Neural cell (in vitro differentiated cells): ENCODE results near the gene EXD3. TPM values are rescaled to one million over a fixed set of nuclear protein-coding genes. Genes with fewer than 3 reads are reported as not detected.

Experiments
- H2AFZ ChIP-seq: fragments of 200-600, 300-800 bp; sonication (generic), shearing (Covaris generic); 2 replicates; pipeline ENCODE4 v1.6.0; 2014; ENCODE audit warnings: low read depth, mild to moderate bottlenecking, antibody characterized with exemption, low read length, moderate library complexity
- H3F3A ChIP-seq: fragments of 200-600 bp; shearing (Covaris generic); 2 replicates; pipeline ENCODE4 v1.6.1; 2016; ENCODE audit warnings: mild to moderate bottlenecking, moderate library complexity, mixed read lengths, antibody characterized with exemption, low read length; ENCODE audit not compliant: insufficient read depth, poor library complexity, severe bottlenecking
- H3K27ac ChIP-seq: fragments of 200-600, 300-800 bp; sonication (generic), shearing (Covaris generic); 2 replicates; pipeline ENCODE4 v1.5.1; 2014; ENCODE audit warnings: mild to moderate bottlenecking, low read length, moderate library complexity
- H3K27me3 ChIP-seq: fragments of 300-800, 200-600 bp; sonication (generic), shearing (Covaris generic); 2 replicates; pipeline ENCODE4 v1.6.0; 2014; ENCODE audit warnings: mild to moderate bottlenecking, low read depth, low read length, moderate library complexity; ENCODE audit not compliant: insufficient read depth
- H3K36me3 ChIP-seq: fragments of 300-800, 200-600 bp; sonication (generic), shearing (Covaris generic); 2 replicates; pipeline ENCODE4 v1.5.1; 2014; ENCODE audit warnings: mild to moderate bottlenecking, antibody characterized with exemption, low read length, moderate library complexity; ENCODE audit not compliant: insufficient read depth
- H3K4me2 ChIP-seq: fragments of 300-800, 200-600 bp; sonication (generic), shearing (Covaris generic); 2 replicates; pipeline ENCODE4 v1.6.0; 2014; ENCODE audit warnings: mild to moderate bottlenecking, low read length
- H3K4me3 ChIP-seq: fragments of 300-800, 200-600 bp; sonication (generic), shearing (Covaris generic); 2 replicates; pipeline ENCODE4 v1.5.1; 2014; ENCODE audit warnings: mild to moderate bottlenecking, low read length, moderate library complexity
- H3K79me2 ChIP-seq: fragments of 200-600 bp; shearing (Covaris generic); replicated peaks from 2 replicates; pipeline ENCODE4 v1.6.0; 2014; ENCODE audit warnings: mild to moderate bottlenecking, low read length, moderate library complexity; ENCODE audit not compliant: insufficient read depth
- H3K9ac ChIP-seq: fragments of 300-800, 200-600 bp; sonication (generic), shearing (Covaris generic); 2 replicates; pipeline ENCODE4 v1.6.1; 2016; ENCODE audit warnings: mild to moderate bottlenecking, low read length, mixed read lengths
- H3K9me2 ChIP-seq: fragments of 200-600 bp; shearing (Covaris generic); 2 replicates; pipeline ENCODE4 v1.6.1; 2016; ENCODE audit warnings: mild to moderate bottlenecking, low read length, mixed read lengths; ENCODE audit not compliant: insufficient read depth
- H3K9me3 ChIP-seq: fragments of 200-600, 300-800 bp; sonication (generic), shearing (Covaris generic); 2 replicates; pipeline ENCODE4 v1.6.1; 2016; ENCODE audit warnings: mild to moderate bottlenecking, mixed run types, low read length, moderate library complexity, mixed read lengths
- H4K20me1 ChIP-seq: fragments of 200-600 bp; shearing (Covaris generic); 2 replicates; pipeline ENCODE4 v1.6.1; 2016; ENCODE audit warnings: mild to moderate bottlenecking, mixed run types; ENCODE audit not compliant: insufficient read depth
- EP300 ChIP-seq: fragments of 450-650 bp; conservative IDR thresholded peaks from 2 replicates; pipeline ENCODE4 v1.6.1; 2014; ENCODE audit warnings: antibody characterized with exemption, mild to moderate bottlenecking, moderate library complexity; ENCODE audit not compliant: poor library complexity, severe bottlenecking
- EZH2 ChIP-seq: fragments of 200-600, 300-800 bp; shearing (Covaris generic), sonication (generic); IDR thresholded peaks from 2 replicates; pipeline ENCODE4 v1.6.1; 2014; ENCODE audit warnings: antibody characterized with exemption, low read length, borderline replicate concordance, mild to moderate bottlenecking; ENCODE audit not compliant: insufficient read depth, poor library complexity, severe bottlenecking
- MXI1 ChIP-seq: fragments of 450-650 bp; conservative IDR thresholded peaks from 2 replicates; pipeline ENCODE4 v1.6.1; 2014; ENCODE audit warnings: antibody characterized with exemption, mild to moderate bottlenecking; ENCODE audit not compliant: poor library complexity, severe bottlenecking
- RAD21 ChIP-seq: fragments of 450-650 bp; conservative IDR thresholded peaks from 2 replicates; pipeline ENCODE4 v1.6.1; 2014; ENCODE audit warnings: antibody characterized with exemption, mild to moderate bottlenecking, moderate library complexity
- SMC3 ChIP-seq: fragments of 450-650 bp; conservative IDR thresholded peaks from 2 replicates; pipeline ENCODE4 v1.6.1; 2014; ENCODE audit warnings: antibody characterized with exemption, mild to moderate bottlenecking, moderate library complexity; ENCODE audit not compliant: poor library complexity
- TAF1 ChIP-seq: IDR thresholded peaks from 2 replicates; pipeline ENCODE4 v1.6.1; 2012; ENCODE audit warnings: low read depth
- polyA plus RNA-seq: library from polyadenylated mRNA; depleted of rRNA; stranded (reverse); fragments of >200 nt; gene quantifications from 2 replicates; pipeline ENCODE4 v1.2.3, GENCODE V29; 2014
- TF ChIP-seq, protein P1 (sequence below): fragments of 450-650 bp; IDR thresholded peaks from 2 replicates; pipeline ENCODE4 v1.5.1; 2014; ENCODE audit warnings: antibody characterized with exemption, mild to moderate bottlenecking, moderate library complexity; ENCODE audit not compliant: poor library complexity, severe bottlenecking
- TF ChIP-seq, protein P2 (sequence below): IDR thresholded peaks from 2 replicates; pipeline ENCODE4 v1.6.1; 2012; ENCODE audit warnings: borderline replicate concordance

Gene EXD3
- polyA plus RNA-seq, 1 donor from 2014 or later: 32.9 TPM

DNA sequence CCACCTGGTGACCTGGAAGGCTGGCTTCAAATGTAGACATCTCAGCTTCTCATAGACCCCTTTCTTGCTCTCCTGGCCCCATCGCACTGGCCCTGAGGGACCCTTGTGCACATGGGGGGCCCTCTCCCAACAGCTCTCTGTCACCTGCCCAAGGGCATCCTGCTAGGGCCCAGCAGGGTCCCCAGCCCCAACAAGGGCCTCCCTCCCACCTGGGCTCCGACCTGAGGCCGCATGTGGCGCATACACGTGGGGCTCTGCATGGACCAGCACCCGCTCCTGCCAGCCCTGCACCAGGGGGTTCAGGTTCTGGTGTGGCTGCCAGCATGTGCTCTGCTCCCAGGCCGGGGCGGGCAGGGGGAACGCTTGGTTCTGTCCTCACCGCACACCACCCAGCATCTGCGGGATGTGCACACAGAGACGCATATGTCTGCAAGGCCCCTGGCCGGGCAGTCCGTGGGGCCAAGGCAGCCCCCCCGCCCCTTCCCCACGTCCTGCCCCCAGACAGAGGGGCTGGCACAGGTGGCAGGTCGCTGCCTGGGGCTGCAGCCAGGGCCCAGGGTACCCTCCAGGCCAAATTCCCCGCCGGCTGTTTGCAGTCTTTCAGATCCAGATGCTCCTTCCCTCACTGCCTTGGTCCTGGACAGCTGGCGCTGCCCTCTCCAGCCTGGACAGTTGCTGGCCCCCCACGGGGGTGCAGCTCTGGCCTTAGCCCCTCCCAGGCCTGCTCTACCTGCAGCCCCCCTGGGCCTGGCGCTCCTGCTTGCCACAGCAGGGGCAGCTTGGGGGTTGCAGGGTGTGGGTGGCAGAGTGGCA is 103.0 kb downstream of the EXD3 start:
- Histone ChIP-seq H3K27ac (no peak overlapping the region), H3F3A (no peaks in the 10 kb centered on the region), H3K36me3 (no peaks in the 10 kb centered on the region), H3K9me2 (no peaks in the 10 kb centered on the region), H3K27me3 (no peaks in the 10 kb centered on the region), H3K4me2 (no peak overlapping the region), H3K79me2 (no peaks in the 10 kb centered on the region), H3K9ac (no peak overlapping the region), H3K4me3 (no peak overlapping the region), H4K20me1 (no peaks in the 10 kb centered on the region), H2AFZ (no peak overlapping the region), H3K9me3 (no peaks in the 10 kb centered on the region)
- TF ChIP-seq MXI1 (no peak), EZH2 (no peak), TAF1 (no peak), EP300 (no peak), SMC3 (no peak), RAD21 (no peak)
- TF ChIP-seq, protein P1, sequence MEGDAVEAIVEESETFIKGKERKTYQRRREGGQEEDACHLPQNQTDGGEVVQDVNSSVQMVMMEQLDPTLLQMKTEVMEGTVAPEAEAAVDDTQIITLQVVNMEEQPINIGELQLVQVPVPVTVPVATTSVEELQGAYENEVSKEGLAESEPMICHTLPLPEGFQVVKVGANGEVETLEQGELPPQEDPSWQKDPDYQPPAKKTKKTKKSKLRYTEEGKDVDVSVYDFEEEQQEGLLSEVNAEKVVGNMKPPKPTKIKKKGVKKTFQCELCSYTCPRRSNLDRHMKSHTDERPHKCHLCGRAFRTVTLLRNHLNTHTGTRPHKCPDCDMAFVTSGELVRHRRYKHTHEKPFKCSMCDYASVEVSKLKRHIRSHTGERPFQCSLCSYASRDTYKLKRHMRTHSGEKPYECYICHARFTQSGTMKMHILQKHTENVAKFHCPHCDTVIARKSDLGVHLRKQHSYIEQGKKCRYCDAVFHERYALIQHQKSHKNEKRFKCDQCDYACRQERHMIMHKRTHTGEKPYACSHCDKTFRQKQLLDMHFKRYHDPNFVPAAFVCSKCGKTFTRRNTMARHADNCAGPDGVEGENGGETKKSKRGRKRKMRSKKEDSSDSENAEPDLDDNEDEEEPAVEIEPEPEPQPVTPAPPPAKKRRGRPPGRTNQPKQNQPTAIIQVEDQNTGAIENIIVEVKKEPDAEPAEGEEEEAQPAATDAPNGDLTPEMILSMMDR: no peak
- TF ChIP-seq, protein P2, sequence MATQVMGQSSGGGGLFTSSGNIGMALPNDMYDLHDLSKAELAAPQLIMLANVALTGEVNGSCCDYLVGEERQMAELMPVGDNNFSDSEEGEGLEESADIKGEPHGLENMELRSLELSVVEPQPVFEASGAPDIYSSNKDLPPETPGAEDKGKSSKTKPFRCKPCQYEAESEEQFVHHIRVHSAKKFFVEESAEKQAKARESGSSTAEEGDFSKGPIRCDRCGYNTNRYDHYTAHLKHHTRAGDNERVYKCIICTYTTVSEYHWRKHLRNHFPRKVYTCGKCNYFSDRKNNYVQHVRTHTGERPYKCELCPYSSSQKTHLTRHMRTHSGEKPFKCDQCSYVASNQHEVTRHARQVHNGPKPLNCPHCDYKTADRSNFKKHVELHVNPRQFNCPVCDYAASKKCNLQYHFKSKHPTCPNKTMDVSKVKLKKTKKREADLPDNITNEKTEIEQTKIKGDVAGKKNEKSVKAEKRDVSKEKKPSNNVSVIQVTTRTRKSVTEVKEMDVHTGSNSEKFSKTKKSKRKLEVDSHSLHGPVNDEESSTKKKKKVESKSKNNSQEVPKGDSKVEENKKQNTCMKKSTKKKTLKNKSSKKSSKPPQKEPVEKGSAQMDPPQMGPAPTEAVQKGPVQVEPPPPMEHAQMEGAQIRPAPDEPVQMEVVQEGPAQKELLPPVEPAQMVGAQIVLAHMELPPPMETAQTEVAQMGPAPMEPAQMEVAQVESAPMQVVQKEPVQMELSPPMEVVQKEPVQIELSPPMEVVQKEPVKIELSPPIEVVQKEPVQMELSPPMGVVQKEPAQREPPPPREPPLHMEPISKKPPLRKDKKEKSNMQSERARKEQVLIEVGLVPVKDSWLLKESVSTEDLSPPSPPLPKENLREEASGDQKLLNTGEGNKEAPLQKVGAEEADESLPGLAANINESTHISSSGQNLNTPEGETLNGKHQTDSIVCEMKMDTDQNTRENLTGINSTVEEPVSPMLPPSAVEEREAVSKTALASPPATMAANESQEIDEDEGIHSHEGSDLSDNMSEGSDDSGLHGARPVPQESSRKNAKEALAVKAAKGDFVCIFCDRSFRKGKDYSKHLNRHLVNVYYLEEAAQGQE: no peak

DNA sequence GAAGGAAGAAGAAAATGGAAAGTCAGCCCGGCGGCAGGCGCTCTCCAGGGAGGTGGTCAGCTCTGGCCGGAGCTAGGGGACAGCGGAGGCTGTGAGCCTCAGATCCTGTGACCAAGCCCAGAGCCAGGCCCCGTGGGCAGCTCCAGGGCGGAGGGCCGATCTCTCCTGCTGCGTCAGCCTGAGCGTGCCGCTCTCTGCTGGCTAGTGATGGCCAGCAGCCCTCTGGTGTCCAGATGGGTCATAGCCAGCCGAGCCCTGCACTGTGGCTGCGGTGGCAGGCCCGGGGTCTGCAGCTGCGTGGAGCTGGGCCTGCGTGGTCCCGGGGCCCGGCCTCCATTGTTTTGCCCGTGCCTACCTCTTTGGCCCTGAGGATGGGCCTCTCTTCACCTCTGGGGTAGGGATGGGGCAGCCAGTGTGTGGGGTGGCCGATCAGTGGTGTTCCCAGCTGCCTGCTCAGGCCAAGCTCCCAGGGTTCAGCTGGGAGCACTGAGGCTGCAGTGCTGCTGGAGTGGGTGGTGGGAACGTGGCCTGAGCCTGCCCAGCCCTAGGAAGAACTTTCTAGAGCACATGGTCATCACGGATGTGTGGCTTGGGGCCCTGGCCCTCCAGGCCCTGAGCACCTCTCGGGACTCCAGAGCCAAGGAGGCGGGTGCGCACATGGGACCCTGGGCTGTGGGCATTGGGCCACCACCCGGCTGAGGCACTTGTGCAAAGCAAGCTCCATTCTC is 103.8 kb downstream of the EXD3 start:
- Histone ChIP-seq H4K20me1 (no peaks in the 10 kb centered on the region), H3K27ac (no peak overlapping the region), H3F3A (no peaks in the 10 kb centered on the region), H3K4me3 (no peak overlapping the region), H3K4me2 (no peak overlapping the region), H3K9ac (no peak overlapping the region), H2AFZ (no peak overlapping the region), H3K36me3 (no peaks in the 10 kb centered on the region), H3K9me2 (no peaks in the 10 kb centered on the region), H3K79me2 (no peaks in the 10 kb centered on the region), H3K9me3 (no peaks in the 10 kb centered on the region), H3K27me3 (no peaks in the 10 kb centered on the region)
- TF ChIP-seq TAF1 (no peak), EP300 (no peak), RAD21 (no peak), MXI1 (no peak), SMC3 (no peak), EZH2 (no peak)
- TF ChIP-seq, protein P1: no peak
- TF ChIP-seq, protein P2: no peak
